Stimulated activated CD4-positive, alpha-beta T cell treated with anti-CD3 and anti-CD28 coated beads, Interleukin-4, amount 100 ng/mL, for 24 hours (primary cell): Measurements from ENCODE around the gene SPIRE2.
A peak's percentile ranks its signal among the peaks of the same experiment; 100 is the strongest.
"Not testable (repeated sequence)": the region's sequence is repeated elsewhere in the genome, so short reads cannot be mapped to it uniquely, and the experiment has no call there.

Experiments used
- DNase-seq: peaks from one replicate; pipeline ENCODE4 v3.0.0-alpha.2; 2020

SPIRE2 gene, protein sequence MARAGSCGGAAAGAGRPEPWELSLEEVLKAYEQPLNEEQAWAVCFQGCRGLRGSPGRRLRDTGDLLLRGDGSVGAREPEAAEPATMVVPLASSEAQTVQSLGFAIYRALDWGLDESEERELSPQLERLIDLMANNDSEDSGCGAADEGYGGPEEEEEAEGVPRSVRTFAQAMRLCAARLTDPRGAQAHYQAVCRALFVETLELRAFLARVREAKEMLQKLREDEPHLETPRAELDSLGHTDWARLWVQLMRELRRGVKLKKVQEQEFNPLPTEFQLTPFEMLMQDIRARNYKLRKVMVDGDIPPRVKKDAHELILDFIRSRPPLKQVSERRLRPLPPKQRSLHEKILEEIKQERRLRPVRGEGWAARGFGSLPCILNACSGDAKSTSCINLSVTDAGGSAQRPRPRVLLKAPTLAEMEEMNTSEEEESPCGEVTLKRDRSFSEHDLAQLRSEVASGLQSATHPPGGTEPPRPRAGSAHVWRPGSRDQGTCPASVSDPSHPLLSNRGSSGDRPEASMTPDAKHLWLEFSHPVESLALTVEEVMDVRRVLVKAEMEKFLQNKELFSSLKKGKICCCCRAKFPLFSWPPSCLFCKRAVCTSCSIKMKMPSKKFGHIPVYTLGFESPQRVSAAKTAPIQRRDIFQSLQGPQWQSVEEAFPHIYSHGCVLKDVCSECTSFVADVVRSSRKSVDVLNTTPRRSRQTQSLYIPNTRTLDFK

DNA sequence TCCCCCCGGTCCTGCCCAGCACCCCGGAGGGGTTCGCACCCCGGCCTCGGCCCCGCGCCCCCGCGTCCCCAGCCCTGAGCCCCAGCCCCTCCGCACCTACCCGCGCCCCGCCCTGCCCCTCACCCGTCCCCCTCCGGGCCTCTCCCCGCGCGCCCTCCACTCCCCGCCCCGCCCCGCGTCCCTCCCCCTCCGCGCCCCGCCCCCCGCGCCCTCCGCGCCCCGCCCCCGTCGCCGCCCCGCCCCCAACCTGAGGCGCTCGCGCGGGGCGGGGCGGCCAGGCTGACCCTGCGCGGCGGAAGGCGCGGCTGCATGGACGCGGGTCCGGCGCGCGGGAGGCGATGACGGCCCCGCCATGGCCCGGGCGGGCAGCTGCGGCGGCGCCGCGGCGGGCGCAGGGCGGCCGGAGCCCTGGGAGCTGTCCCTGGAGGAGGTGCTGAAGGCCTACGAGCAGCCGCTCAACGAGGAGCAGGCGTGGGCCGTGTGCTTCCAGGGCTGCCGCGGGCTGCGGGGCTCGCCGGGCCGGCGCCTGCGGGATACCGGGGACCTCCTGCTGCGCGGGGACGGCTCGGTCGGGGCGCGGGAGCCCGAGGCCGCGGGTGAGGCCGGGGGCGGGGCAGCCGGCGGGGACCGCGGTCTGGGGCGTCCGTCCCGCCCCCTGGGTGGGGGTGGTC lies at the start of gene SPIRE2:
Gene SPIRE2, plus strand, starts transcription at position 277 of the 671 bp plus-strand sequence. Its CDS starts 76 bp downstream, at position 353.
- DNase-seq = peak; percentile 74

DNA sequence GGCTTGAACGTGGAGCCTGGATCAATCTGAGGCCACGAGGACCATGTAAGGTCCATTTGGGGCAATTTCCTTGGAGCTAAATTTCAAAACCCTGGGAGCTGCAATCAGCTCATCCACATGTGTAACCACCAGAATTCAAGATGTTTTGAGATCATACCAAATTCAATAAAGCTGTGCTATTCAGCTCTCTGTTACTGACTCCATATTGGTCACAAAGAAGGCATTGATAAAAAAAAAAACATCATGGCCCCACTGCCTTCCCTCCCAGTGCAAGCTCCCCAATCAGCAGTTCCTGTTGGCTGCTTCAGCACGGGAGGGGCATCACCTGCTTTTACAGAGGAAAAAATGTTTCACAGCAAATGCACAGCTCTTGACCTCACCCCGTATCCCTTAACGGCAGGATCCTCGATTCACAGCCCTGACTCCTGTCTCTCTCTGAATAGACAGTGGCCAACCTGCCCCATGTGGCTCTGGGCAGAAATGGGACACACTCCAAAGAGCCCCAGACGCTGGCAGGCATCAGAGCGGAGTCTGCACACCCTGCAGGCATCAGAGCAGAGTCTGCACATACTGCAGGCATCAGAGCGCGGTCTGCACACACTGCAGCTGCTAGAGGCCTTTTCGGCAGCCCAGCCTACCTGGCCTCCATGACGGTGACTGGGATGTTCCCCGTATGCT lies 48.9 kb upstream of the SPIRE2 start:
- no peak for DNase-seq

DNA sequence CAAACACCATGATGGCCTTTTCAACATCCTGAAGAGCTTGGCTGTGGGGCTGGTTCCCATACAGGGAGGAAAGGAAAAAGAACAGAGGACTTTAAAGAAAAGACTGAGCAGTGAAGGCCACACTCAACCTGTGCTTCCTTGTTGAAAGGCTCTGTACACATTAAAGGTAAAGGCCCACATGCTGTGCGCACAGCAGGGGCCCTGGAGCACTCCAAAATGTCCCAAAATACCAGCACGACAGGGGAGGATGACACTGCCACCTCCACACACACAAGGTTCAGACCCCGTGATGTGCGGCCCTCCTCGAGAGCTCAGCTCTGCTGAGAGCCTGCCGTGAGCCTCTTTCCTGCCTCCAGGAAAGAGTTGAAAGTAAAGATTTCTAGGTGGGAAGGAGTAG lies 48.4 kb upstream of the SPIRE2 start:
- DNase-seq = no peak

DNA sequence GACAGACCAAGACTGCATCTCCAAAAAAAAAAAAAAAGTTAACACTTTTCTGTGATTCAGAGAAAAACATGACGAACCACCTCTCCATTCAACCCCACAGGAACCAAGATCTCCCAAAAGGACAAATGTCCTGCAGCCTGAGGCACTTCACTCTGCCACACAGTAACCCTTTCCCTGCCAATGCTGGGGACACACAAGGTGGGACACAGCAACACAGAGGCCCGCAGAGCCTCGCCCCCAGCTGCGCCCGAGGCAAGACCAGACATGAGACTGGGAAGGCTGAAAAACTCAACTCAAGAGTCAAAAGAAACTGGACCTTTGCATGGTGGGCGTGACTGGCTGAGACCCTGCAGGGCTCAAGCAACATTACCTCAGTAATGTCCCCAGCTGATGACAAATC lies 45.8 kb upstream of the SPIRE2 start:
- no peak for DNase-seq

DNA sequence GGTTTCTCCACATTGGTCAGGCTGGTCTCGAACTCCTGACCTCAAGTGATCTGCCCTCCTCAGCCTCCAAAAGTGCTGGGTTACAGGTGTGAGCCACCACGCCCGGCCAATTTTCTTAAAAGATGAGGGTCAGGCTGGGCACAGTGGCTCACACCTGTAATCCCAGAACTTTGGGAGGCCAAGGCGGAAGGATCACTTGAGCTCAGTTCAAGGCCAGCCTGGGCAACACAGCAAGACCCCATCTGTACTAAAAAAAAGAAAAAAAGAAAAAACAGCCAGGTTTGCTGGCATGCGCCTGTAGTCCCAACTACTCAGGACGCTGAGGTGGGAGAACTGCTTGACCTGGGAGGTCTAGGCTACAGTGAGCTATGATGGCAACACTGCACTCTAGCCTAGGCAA lies 44.3 kb upstream of the SPIRE2 start:
- DNase-seq = not testable (repeated sequence)

DNA sequence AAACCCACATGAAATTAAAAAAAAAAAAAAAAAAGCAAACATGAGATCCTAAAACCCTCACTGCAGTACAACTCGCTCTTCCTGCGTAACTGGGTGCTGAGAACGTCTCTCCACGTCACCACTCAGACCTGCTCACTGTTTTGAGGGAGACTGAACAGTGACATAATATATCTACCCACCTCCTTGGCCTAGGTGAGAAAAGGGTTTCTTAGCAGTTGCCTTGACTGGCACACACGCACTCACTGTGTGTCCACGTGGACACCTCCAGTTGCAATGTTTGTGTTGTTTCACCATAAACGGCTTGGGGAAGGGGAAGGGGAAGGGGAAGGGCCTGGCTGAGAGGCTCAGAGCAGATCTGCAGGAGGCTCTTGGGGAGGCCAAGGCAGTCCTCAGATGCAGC lies 43.9 kb upstream of the SPIRE2 start:
- no peak for DNase-seq

DNA sequence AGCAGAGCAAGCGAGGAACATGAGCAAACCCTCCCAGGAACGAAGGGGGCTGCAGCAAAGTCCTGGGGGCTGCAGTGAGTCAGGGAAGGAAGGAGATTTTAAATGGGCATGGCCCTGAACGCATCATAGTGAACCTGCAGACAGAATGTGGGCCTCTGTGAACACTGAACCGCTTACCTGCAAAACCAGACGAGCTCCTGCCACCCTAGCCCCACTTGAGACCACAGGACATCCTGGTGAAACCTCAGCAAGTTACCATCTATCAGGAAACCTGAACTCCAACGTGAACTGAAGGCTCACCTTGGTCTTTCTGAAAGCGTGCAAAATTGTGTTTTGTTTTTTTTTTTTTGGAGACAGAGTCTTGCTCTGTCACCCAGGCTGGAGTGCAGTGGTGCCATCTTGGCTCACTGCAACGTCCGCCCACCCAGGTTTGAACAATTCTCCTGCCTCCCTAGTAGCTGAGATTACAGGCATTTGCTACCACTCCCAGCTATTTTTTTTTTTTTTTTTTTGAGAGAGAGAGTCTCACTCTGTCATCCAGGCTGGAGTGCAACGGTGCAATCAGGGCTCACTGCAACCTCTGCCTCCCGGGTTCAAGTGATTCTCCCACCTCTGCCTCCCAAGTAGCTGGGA lies 42.6 kb upstream of the SPIRE2 start:
- no peak for DNase-seq

DNA sequence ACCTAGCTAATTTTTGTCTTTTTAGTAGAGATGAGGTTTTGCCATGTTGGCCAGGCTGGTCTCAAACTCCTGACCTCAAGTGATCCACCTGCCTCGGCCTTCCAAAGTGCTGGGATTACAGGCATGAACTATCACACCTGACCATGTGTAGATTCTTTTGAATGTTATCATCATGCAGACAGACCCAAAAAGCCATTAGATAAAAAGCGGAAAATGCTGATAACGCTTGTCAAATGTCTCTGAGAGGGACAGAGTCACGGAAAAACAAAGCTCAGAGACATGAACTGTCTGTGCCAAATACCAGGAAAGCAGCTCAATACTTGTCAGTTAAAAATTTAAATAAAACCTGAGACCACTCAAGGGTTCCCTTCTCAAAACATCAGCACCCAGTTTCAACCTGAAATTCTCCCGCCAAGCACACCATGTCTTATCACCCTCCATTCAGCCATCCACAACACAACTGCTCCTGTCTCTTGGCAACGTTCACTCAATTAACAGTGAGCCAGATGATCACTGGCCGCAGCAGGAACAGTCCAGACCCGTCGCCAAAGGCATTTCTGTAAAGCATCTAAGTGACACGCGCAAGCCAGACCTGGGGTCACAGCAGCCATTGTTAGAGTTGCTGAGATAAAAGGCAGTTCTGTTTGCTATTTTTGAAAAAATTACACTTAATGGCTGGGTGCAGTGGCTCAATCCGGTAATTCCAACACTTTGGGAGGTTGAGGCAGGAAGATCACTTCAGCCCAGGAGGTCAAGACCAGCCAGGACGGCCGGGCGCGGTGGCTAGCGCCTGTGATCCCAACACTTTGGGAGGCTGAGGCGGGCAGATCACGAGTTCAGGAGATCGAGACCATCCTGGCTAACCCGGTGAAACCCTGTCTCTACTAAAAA lies 41.6 kb upstream of the SPIRE2 start:
- no peak for DNase-seq

DNA sequence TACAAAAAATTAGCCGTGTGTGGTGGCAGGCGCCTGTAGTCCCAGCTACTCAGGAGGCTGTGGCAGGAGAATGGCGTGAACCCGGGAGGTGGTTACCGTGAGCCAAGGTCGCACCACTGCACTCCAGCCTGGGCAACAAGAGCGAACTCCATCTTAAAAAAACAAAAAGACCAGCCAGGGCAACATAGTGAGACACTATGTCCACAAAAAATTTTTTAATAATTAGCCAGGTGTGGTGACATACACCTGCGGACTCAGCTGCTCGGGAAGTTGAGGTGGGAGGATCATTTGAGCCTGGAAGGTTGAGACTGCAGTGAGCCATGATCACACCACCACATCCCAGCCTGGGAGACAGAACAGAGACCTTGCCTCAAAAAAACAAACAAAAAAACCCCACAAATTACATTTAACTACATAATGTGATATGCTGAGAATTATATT lies 40.9 kb upstream of the SPIRE2 start:
- DNase-seq = no peak

DNA sequence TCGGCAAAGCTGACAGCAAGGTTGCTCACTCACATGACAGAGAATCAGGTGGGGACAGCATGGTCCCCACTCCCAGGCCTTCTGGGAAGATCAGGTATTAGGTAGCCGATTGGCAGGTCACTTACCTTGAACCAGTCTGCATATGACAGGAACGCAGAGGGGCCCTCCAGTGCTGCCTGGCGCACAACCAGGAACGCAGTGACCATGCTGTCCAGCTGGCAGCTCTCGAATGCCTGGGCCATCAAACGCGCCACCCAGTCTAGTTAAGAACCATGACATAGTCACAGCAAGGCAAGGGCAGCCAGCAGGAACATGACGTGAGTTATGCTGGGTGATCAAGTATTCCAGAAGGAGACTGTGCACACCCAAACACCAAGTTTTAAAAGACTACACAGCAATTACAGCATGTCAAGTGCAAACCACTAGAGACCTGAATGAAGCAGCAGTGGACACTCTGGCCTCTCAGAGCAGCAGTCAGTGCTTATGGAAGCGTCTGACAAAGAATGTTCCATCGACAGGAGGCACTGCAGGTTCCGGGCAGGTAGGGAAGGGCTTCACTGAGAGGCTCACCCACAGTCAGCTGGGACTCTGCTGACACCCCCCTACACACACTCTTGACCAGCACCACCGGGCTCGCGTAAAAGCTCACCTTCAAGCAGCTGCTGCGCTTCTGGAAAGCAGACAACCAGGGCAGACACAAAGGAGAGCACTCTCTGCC lies 36.8 kb upstream of the SPIRE2 start:
- DNase-seq = no peak

DNA sequence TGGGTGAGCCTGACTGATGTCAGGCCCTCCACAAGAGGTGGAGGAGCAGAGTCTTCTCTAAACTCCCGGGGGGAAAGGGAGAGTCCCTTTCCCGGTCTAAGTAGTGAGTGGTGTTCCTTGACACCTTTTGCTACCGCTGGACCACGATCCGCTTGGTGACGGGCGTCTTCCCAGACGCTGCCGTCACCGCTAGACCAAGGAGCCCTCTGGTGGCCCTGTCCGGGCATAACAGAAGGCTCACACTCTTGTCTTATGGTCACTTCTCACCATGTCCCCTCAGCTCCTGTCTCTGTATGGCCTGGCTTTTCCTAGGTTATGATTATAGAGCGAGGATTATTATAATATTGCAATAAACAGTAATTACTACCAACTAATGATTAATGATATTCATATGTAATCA lies 35.2 kb upstream of the SPIRE2 start:
- DNase-seq = peak; percentile 58

DNA sequence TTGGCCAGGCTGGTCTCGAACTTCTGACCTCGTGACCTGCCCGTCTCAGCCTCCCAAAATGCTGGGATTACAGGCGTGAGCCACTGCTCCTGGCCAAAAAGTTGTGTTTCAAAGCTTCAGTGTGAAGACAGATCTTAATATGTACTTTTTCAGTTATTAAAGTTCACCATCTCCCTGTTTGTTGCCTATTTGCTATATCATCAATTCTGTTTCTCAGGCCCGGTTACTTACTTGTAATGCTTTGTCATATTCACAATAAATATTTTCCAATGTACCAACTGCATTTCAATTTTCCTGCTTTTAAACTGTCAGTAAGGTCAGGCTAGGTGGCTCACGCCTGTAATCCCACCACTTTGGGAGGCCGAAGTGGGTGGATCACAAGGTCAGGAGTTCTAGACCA lies 34.3 kb upstream of the SPIRE2 start:
- no peak for DNase-seq

DNA sequence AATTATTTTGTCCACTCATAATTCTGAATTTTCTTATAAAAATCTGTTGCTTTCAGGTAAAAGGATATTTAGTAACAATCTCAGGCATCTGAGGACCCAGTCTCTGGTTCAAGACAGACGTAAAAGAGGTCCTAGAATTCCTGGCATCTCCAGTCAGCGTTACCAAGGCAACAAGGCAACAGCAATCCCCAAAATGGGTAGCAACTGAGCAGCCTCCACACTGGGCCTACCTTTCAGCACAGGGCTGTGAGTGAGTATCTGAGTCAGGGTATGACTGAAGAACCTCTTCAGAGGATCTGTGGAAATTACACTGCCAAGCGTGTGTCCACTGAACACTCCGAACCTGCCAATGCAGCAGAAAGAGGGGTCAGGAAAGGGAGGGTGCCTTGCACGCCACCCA lies 32.6 kb upstream of the SPIRE2 start:
- no peak for DNase-seq

DNA sequence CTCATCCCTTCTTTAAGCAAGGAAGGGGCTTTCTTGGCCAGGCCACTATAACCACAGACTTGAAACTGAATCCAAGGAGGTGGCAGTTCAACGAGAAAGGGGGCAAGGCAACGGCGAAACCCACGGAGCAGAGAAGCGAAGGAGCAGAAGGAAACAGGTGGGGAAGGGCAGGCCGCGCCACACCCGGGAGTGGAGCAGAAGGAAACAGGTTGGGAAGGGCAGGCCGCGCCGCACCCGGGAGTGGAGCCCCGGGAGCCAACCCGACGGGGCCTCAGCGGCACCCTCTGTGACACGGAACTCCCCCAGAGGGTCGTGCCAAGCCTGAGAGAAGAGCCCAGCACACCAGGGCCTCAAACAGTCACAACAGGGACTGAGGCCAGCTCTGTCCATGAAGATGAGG lies 32.2 kb upstream of the SPIRE2 start:
- DNase-seq = no peak

DNA sequence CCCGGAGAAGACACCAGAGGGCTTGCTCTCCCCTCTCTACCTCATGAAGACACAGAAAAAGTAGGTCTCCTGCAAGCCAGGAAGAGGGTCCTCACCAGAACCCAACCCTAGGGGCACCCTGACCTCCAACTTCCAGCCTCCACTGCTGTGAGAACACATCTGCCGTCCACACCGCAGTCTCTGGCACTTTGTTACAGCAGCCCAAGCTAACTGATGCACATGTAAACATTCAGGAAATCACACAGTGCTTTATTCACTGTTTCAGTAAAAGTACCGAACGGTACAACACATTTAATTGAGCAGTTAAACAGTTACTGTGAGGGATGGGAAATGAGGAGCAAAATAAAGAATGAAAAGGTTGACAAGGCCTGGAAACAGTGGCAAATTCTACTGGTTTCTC lies 30.1 kb upstream of the SPIRE2 start:
- DNase-seq = no peak

DNA sequence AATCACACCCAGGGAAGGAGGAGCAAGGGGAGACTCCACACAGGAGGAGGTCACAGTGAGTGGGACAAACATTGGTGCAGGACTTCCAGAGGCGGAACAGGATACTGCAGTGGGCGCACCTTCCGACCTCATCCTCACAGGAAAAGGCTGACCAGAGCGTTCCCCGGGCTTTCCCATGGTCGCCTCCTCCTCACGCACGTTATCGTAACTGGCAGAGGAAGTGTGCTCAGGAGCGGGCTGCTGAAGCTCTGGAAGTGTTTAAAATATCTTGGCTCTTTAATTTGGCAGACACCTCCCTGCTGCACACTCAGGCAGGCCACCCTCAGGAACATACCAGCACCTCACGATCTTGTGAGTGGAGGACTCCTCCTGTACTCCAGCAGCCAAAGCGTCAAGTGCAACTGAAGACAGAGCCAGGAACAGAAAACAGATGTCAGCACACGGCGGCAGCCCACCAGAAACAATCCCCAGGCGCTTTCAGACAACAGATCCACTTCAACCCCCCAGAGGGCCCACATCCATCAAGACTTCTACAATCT lies 29.4 kb upstream of the SPIRE2 start:
- no peak for DNase-seq

DNA sequence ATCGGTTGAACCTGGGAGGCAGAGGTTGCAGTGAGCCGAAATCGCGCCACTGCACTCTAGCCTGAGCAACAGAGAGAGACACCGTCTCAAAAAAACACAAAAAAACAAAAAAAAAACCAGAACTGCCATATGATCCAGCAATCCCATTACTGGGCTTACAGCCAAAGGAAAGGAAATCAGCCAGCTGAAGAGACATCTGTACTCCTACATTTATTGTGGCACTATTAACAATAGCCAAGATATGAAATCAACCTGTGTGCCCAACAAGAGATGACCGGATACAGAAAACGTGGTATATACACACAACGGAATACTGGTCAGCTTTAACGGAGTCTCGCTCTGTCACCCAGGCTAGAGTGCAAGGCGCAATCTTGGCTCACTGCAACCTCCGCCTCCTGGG lies 26.5 kb upstream of the SPIRE2 start:
- no peak for DNase-seq

DNA sequence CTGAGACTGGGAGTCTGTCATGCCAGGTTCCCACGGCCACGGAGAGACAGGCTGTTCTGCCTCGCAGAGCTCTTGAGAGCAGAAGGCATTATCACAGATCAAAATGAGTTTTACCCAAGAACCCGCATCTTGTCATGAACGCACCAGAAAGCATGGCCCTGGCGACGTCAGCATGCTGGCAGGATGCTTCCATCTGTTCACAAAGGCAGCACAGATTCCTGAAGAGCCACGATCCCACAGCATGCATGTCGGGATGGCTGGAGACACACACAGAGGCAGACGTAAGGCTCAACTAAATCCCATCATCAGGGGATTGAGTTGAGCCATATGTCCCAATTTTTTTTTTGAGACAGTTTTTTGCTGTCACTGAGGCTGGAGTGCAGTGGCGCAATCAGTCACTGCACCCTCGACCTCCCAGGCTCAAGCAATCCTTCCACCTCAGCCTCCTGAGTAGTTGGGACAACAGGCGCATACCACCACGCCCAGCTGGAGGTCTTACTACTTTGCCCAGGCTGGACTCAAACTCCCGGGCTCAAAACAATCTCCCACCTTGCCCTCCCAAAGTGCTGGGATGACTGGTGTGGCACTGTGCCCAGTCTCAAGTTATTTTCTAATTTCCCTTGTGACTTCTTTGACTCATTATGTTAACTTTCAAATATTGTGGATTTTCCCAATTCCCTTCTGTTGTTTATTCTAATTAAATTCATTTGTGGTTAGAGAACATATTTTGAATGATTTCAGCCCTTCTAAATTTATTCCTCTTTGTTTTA lies 23.0 kb upstream of the SPIRE2 start:
- DNase-seq = no peak

DNA sequence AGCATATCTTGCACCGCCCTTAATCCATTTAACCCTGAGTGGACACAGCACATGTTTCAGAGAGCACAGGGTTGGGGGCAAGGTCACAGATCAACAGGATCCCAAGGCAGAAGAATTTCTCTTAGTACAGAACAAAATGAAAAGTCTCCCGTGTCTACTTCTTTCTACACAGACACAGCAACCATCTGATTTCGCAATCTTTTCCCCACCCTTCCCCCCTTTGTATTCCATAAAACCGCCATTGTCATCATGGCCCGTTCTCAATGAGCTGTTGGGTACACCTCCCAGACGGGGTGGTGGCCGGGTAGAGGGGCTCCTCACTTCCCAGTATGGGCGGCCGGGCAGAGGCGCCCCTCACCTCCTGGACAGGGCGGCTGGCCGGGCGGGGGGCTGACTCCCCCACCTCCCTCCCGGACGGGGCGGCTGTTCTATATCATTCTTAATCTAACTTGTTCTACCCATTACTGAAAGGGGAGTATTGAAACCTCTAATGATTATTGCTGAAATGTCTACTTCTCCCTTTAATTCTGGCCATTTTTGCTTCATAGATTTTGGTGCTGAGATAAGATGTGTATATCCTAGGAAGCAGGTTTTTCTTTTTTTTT lies 21.6 kb upstream of the SPIRE2 start:
- not testable (repeated sequence) for DNase-seq
